ENCODE measurements around the gene ALOX15B. TPM values are rescaled to one million over a fixed set of nuclear protein-coding genes. Genes with fewer than 3 reads are reported as not detected.

ALOX15B gene
- total RNA-seq, 1 donor from 2014 or later = not detected

GRCh38 chr17:8016632-8017424, 22.0 kb upstream of the ALOX15B start:
- Mint-ChIP-seq H3K4me1 (peaks cover 7% of the 10 kb centered on the region), H3K4me3 (peak overlapping the region; percentile 85), H3K27me3 (ENCODE audit: insufficient read depth, low read depth) (peaks cover 16% of the 10 kb centered on the region), H3K9me3 (no peaks in the 10 kb centered on the region), H3K36me3 (no peaks in the 10 kb centered on the region), H3K27ac (no peak overlapping the region)
- no peaks in the 10 kb centered on the region for H3K79me2 ChIP-seq (ENCODE audit: low read depth)
- H3K4me2 ChIP-seq = peak overlapping the region; percentile 95
- no peaks in the 10 kb centered on the region for H3K9me3 ChIP-seq (ENCODE audit: low read depth)
- H3K4me3 ChIP-seq = peak overlapping the region; percentile 66
- no peaks in the 10 kb centered on the region for H3F3A ChIP-seq (ENCODE audit: low read depth)
- no peak overlapping the region for H3K27ac ChIP-seq
- no peaks in the 10 kb centered on the region for H3K36me3 ChIP-seq
- peaks cover 43% of the 10 kb centered on the region for H3K27me3 ChIP-seq
- H2AFZ ChIP-seq (replicated peaks) = peak overlapping the region; percentile 81
- peak; percentile 80 for DNase-seq (ENCODE audit: low spot score)
- H3K9ac ChIP-seq = no peak overlapping the region
- no peak for TF ChIP-seq EZH2 (IDR thresholded peaks at IDR 0.05)
- TF ChIP-seq CTCF (IDR thresholded peaks at IDR 0.05) = peak; percentile 87
- H4K20me1 ChIP-seq (ENCODE audit: low read depth) = no peaks in the 10 kb centered on the region
- H3K4me1 ChIP-seq = peaks cover 10% of the 10 kb centered on the region

- Histone ChIP-seq H3K4me2 (no peak overlapping the region), H3K27me3 (peaks cover 32% of the 10 kb centered on the region), H3F3A (ENCODE audit: low read depth) (no peaks in the 10 kb centered on the region), H2AFZ (replicated peaks) (no peak overlapping the region), H4K20me1 (ENCODE audit: low read depth) (no peaks in the 10 kb centered on the region), H3K27ac (no peak overlapping the region), H3K4me3 (no peak overlapping the region), H3K36me3 (no peaks in the 10 kb centered on the region), H3K9ac (no peak overlapping the region), H3K4me1 (peaks cover 16% of the 10 kb centered on the region), H3K9me3 (ENCODE audit: low read depth) (no peaks in the 10 kb centered on the region), H3K79me2 (ENCODE audit: low read depth) (no peaks in the 10 kb centered on the region)
- Mint-ChIP-seq H3K27ac (no peak overlapping the region), H3K27me3 (ENCODE audit: insufficient read depth, low read depth) (peaks cover 16% of the 10 kb centered on the region), H3K36me3 (no peaks in the 10 kb centered on the region), H3K9me3 (no peaks in the 10 kb centered on the region), H3K4me3 (no peak overlapping the region), H3K4me1 (peaks cover 11% of the 10 kb centered on the region)
- TF ChIP-seq EZH2phosphoT487 (IDR thresholded peaks at IDR 0.05) (no peak), EZH2 (IDR thresholded peaks at IDR 0.05) (no peak), CTCF (IDR thresholded peaks at IDR 0.05) (no peak)
- no peak for DNase-seq (ENCODE audit: low spot score)
These were observed 20.4 kb upstream of the ALOX15B start for GRCh38 chr17:8018436-8018835.

GRCh38 chr17:8019166-8019565, 19.7 kb upstream of the ALOX15B start:
- no peak overlapping the region for H3K4me3 Mint-ChIP-seq
- DNase-seq (ENCODE audit: low spot score) = peak; percentile 63
- TF ChIP-seq EZH2phosphoT487 (IDR thresholded peaks at IDR 0.05) (no peak), EZH2 (IDR thresholded peaks at IDR 0.05) (no peak), CTCF (IDR thresholded peaks at IDR 0.05) (no peak)
- no peaks in the 10 kb centered on the region for H3F3A ChIP-seq (ENCODE audit: low read depth)
- H3K36me3 ChIP-seq = no peaks in the 10 kb centered on the region
- H3K4me2 ChIP-seq = no peak overlapping the region
- no peak overlapping the region for H3K4me3 ChIP-seq
- peaks cover 16% of the 10 kb centered on the region for H3K27me3 Mint-ChIP-seq (ENCODE audit: insufficient read depth, low read depth)
- no peak overlapping the region for H3K9ac ChIP-seq
- H2AFZ ChIP-seq (replicated peaks) = no peak overlapping the region
- peak overlapping the region; percentile 30 for H3K27ac Mint-ChIP-seq
- H3K4me1 ChIP-seq = peaks cover 16% of the 10 kb centered on the region
- no peaks in the 10 kb centered on the region for H3K9me3 Mint-ChIP-seq
- no peaks in the 10 kb centered on the region for H3K36me3 Mint-ChIP-seq
- H3K4me1 Mint-ChIP-seq = peaks cover 11% of the 10 kb centered on the region
- no peaks in the 10 kb centered on the region for H3K9me3 ChIP-seq (ENCODE audit: low read depth)
- H3K27me3 ChIP-seq = peaks cover 25% of the 10 kb centered on the region
- no peaks in the 10 kb centered on the region for H3K79me2 ChIP-seq (ENCODE audit: low read depth)
- no peaks in the 10 kb centered on the region for H4K20me1 ChIP-seq (ENCODE audit: low read depth)
- no peak overlapping the region for H3K27ac ChIP-seq
